Renal cortical epithelial cell (primary cell): ENCODE results near the gene TMEM119. TPM values are rescaled to one million over a fixed set of nuclear protein-coding genes. Genes with fewer than 3 reads are reported as not detected.

Experiments used
- total RNA-seq: library from RNA; depleted of rRNA; stranded (reverse); fragments of >200 nt; gene quantifications from 2 replicates; pipeline ENCODE4 v1.2.3, GENCODE V29; 2014

Gene TMEM119
- total RNA-seq, 1 donor from 2014 or later: not detected

Other genes starting within 250 kb of the TMEM119 start
- 6.4 and 7.8 TPM in 2 replicates for gene FICD, start 82.8 kb downstream of the TMEM119 start, total RNA-seq
- gene SART3, start 36.9 kb downstream of the TMEM119 start, total RNA-seq: 33.3 and 53.7 TPM in 2 replicates
- gene ISCU, start 35.5 kb downstream of the TMEM119 start, total RNA-seq: 101 and 149 TPM in 2 replicates
- 0.35 and 2.3 TPM in 2 replicates for gene SELPLG, start 35.8 kb upstream of the TMEM119 start, total RNA-seq
- 215 and 235 TPM in 2 replicates for gene CORO1C, start 133.4 kb upstream of the TMEM119 start, total RNA-seq